T47D (cell line): ENCODE measurements around the gene PAPPA.

Experiments used
- DNase-seq, 2 experiments: peaks; one replicate each; pipeline versions ENCODE4 v3.0.0 to v3.0.0-alpha.2; 2011 to 2012; ENCODE audit warnings: low read depth in 1 of 2, low spot score in 1 of 2
- JUND ChIP-seq: IDR thresholded peaks from 2 replicates; pipeline ENCODE4 v1.6.1; 2012; ENCODE audit warnings: low read depth
- in situ Hi-C: cut with HindIII; loops from 2 replicates; pipeline ENCODE4 v1.10.0; 2016; ENCODE audit warnings: low sequenced_read_pairs, low pct_unique_long_range_greater_than_20kb

PAPPA gene

DNA sequence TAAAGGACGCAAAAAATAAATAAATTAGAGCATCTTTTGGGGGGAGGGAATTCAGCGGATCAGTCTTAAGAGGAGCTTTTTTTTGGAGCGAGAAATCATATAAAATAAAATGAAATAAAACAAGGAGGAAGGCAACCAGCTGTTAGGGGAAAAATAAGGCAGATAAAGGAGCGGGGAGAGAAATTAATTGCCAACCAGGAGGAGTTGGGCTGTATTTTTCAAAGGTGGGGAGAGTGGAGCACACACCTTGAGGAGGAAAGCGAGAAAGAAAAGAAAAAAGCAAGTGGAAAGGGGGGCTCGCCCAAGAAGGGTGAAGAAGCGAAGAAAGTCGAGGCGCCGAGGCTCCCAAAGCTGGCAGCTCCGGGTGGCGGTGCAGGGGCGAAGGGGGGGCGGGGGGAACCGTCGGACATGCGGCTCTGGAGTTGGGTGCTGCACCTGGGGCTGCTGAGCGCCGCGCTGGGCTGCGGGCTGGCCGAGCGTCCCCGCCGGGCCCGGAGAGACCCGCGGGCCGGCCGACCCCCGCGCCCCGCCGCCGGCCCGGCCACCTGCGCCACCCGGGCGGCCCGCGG lies at the start of gene PAPPA:
Gene PAPPA, plus strand, starts transcription at position 27 of the 569 bp plus-strand sequence. Its CDS starts 382 bp downstream, at position 409.
- TF ChIP-seq JUND: no peak
- in situ Hi-C loops: no loop called here
- no peak for DNase-seq

DNA sequence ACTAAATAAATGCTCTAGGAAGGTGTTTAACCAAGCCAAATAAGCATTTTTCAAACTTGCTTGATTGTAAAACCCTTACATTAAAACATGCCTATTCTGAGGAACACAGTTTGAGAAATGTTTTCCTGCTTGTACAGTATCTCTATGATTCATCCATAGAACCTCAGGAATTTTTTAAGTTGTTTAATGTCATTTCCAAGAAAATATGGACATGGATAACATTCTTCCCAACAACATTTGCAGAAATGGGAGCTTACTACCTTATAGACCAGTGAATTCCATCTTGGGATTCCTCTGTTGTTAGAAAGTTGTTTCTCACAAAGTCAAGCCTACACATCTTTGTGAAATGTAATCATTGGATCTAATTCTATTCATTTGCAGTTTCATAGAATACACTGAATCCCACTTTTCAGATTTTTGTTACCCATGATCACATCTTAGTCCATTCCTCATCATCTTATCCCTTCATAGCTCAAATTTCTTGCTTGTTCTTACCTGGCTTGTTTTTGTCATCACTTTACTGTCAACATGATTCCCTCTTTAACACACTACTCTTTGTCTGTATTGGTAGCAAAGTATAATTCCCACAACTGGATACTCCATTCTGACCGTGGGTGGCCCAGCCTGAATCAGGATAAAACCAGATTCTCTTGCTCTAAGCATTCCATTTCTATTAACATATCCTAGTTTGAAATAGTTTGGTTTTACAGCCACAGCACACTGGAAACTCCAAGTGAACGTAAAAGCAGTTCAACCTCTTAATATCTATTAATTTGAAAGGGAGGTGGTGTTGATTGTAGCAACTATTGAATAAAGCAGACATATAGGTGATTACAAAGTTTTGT lies 49.4 kb upstream of the PAPPA start:
- in situ Hi-C loops: no loop called here
- no peak for DNase-seq
- TF ChIP-seq JUND: no peak

- TF ChIP-seq JUND: no peak
- in situ Hi-C loops: no loop called here
- no peak for DNase-seq
Observed at GRCh38 chr9:116112236-116112635, 41.4 kb upstream of the PAPPA start.

DNA sequence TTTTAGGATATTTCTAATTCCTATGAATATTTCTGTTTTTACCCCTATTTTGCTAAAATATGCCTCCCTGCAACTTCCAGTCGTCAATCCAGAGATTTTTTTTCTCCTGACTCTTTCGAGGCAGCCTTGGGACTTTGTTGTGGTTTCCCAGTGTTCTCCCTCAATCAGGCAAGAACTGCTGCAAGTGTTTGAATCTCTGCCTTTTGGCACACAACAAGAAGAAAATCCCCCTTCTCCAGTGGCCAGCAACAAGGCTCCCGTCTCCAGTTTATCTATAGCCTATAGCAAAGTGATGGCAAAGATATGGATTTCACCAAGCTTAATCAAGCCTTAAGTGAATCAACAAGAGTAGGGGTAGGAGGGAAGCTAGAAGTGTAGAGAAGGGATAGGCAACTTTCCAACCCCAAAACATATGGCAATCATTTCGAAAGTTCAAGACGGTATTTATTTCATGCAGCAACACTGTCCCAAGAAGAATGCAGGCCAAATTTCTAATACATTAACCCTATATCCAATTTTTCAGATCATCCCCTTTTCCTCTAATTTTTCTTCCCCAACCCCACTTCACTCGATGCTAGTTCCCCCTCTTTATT lies 37.7 kb upstream of the PAPPA start:
- TF ChIP-seq JUND: no peak
- in situ Hi-C loops: no loop called here
- DNase-seq: no peak

DNA sequence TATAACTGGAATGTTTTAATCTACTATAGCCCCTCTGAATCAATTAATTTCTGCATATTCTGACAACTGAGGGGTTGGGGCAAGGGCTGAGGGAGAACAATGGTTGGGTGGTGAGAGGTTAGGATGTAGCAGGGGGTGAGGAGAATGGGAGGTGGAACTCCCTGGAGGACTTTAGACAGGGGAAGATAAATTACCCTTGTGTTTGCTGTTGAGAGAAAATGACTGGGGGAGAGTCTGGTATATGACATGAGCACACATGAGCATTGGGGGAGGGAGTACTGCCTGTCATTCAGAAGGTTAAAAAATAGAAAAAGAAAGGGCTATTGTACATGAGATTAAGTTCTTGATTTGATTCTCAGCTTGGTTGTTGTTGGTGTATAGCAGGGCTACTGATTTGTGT lies 37.2 kb upstream of the PAPPA start:
- TF ChIP-seq JUND: no peak
- in situ Hi-C loops: no loop called here
- no peak for DNase-seq

GRCh38 chr9:116123171-116123570 lies 30.4 kb upstream of the PAPPA start:
- in situ Hi-C loops: no loop called here
- no peak for TF ChIP-seq JUND
- DNase-seq: no peak

DNA sequence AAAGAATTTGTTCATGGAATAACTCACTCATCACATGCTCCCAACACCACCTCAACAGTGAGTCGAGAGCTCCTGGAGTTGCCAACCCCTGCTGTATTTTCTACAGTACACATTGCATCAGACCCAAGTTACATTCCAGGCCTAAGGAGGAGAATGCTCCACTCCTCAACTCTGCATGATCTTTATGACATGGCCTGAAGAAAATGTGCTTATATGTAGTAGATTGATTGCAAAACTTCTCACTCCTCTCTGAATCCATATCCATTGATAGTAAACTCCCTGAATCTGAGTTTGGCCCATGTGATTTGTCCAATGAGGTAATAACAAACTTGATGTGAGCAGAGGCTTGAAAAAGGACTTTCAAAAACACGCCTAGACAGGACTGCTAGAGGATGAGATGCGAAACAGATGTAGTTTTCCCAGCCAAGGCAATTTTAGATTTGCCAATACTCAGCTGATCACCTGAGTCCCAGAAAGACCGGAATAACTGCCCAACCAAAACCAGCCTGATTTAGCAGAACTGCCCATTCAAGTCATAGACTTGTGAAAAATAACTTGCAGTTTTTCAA lies 29.0 kb upstream of the PAPPA start:
- in situ Hi-C loops: no loop called here
- no peak for TF ChIP-seq JUND
- no peak for DNase-seq

DNA sequence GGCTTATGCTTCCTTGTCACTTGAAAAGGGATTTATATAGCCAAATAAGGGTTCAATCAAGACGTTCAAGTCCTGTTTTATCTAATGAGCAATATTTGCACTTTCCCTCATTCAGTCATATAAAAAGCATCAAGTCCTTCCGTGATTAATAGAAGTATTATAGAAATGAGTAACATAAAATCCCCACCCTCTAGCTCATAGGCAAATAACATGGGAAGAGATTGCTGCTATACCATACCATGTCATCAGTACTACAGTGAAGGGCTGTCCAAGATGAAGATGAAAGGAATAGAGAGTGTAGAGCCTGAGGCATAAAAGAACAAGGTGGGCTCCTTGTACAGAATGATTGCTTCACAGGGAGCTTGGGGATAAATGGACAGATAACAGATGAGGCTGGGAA lies 20.4 kb upstream of the PAPPA start:
- DNase-seq: no peak
- in situ Hi-C loops: no loop called here
- no peak for TF ChIP-seq JUND

DNA sequence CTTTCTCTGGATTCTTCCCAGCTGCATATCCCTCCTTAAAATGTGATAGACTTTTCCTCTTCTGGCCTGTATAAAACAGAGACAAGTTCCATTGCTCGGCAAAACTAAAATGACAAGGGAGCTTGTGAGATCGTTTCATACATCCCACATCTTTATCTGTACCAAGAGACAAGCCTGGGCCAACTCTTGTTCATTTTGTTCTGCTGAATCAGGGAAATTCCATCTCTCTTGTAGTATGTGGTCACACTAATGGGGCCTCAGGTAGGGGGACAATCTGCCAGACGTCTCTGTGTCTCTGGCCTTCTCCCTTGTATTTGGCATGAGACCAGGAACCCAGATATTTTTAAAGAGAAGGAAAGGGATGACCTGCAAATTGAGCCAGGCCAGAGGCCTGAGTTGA lies 18.6 kb upstream of the PAPPA start:
- in situ Hi-C loops: no loop called here
- TF ChIP-seq JUND: no peak
- no peak for DNase-seq

- in situ Hi-C loops: no loop called here
- DNase-seq: no peak
- no peak for TF ChIP-seq JUND
Observed at GRCh38 chr9:116137010-116137409, 16.6 kb upstream of the PAPPA start.

- DNase-seq: no peak
- in situ Hi-C loops: no loop called here
- TF ChIP-seq JUND: no peak
Observed at GRCh38 chr9:116137581-116137980, 16.0 kb upstream of the PAPPA start.

GRCh38 chr9:116141864-116142561 lies 11.6 kb upstream of the PAPPA start:
- in situ Hi-C loops: no loop called here
- no peak for DNase-seq
- TF ChIP-seq JUND: no peak
